CD4-positive, alpha-beta T cell (primary cell): ENCODE results near the gene STX4. TPM values are rescaled to one million over a fixed set of nuclear protein-coding genes. Genes with fewer than 3 reads are reported as not detected.

Experiments
- ATAC-seq: fragments of 200-7000 bp; cut with Tn5 transposase; one replicate; pipeline ENCODE4 v1.10.0; 2022; ENCODE audit warnings: mild to moderate bottlenecking; ENCODE audit not compliant: poor library complexity
- CTCF ChIA-PET: fragments of 350-600 bp; sonication (Branson Sonifier 250); formaldehyde crosslinking; loops from one replicate; lab custom pipeline; 2021; ENCODE audit warnings: antibody characterized with exemption, inconsistent platforms; lab: Charles Lee
- POLR2A ChIA-PET: fragments of 350-600 bp; sonication (Branson Sonifier 250); formaldehyde crosslinking; loops from one replicate; lab custom pipeline; 2021; ENCODE audit warnings: antibody characterized with exemption, inconsistent platforms; lab: Charles Lee
- DNase-seq, 14 experiments: peaks; one replicate each; pipeline ENCODE4 v3.0.0-alpha.2; 2013 to 2020; ENCODE audit warnings: mixed read lengths in 2 of 14
- H3K27ac ChIP-seq, 2 donors: one replicate each; pipeline versions ENCODE4 v1.5.1 to v1.7.0; 2013; ENCODE audit warnings: low read length in 2 of 2, low read depth in 1 of 2, mild to moderate bottlenecking in 1 of 2
- H3K27me3 ChIP-seq, 2 experiments: 1 replicate in 1 of 2; 2 replicates in 1 of 2; pipeline versions ENCODE4 v1.6.1 to v1.7.0; 2013; ENCODE audit warnings: low read length in 2 of 2, control low read depth in 1 of 2, mild to moderate bottlenecking in 1 of 2, moderate library complexity in 1 of 2; ENCODE audit not compliant: insufficient read depth in 2 of 2, control insufficient read depth in 1 of 2
- H3K36me3 ChIP-seq: one replicate; pipeline ENCODE4 v1.6.1; 2013; ENCODE audit warnings: low read length, control low read depth; ENCODE audit not compliant: insufficient read depth
- H3K4me1 ChIP-seq: one replicate; pipeline ENCODE4 v1.6.1; 2013; ENCODE audit warnings: low read length, control low read depth; ENCODE audit not compliant: insufficient read depth
- H3K4me3 ChIP-seq: one replicate; pipeline ENCODE4 v1.5.1; 2013; ENCODE audit warnings: mild to moderate bottlenecking, low read length, moderate library complexity
- H3K9me3 ChIP-seq, 2 experiments: 1 replicate in 1 of 2; 2 replicates in 1 of 2; pipeline versions ENCODE4 v1.6.1 to v1.7.0; 2013; ENCODE audit warnings: low read length in 2 of 2, mild to moderate bottlenecking in 2 of 2, control low read depth in 1 of 2, moderate library complexity in 1 of 2; ENCODE audit not compliant: control insufficient read depth in 1 of 2, insufficient read depth in 1 of 2
- H3K27ac Mint-ChIP-seq: one replicate; pipeline ENCODE4 v1.8.0; 2020; ENCODE audit warnings: mixed read lengths
- H3K27me3 Mint-ChIP-seq: one replicate; pipeline ENCODE4 v1.8.0; 2021; ENCODE audit warnings: mixed read lengths
- H3K36me3 Mint-ChIP-seq: one replicate; pipeline ENCODE4 v1.8.0; 2021; ENCODE audit warnings: low read depth, mixed read lengths
- H3K4me1 Mint-ChIP-seq: one replicate; pipeline ENCODE4 v1.8.0; 2021; ENCODE audit warnings: low read depth, mixed read lengths
- H3K4me3 Mint-ChIP-seq: one replicate; pipeline ENCODE4 v1.8.0; 2020; ENCODE audit warnings: mild to moderate bottlenecking, mixed read lengths
- H3K9me3 Mint-ChIP-seq: one replicate; pipeline ENCODE4 v1.8.0; 2020; ENCODE audit warnings: mixed read lengths
- CTCF ChIP-seq: fragments of 200-600 bp; IDR thresholded peaks from one replicate; pipeline ENCODE4 v1.8.0; 2022; ENCODE audit warnings: antibody characterized with exemption, mild to moderate bottlenecking
- intact Hi-C, 2 experiments: fragments of 100-400 bp; cut with DNase I in 1 of 2; cut with micrococcal nuclease in 1 of 2; formaldehyde crosslinking; loops; one replicate each; pipeline versions ENCODE4 v1.15.1 to v1.9.0; 2023 to 2025; cut with DNase I, micrococcal nuclease
- total RNA-seq, 174 experiments: library from RNA in 2 of 174; stranded (reverse) in 2 of 174; gene quantifications; one replicate each; pipeline ENCODE4 v1.2.3 and lab custom pipeline; 2021 to 2026

The STX4 gene
- total RNA-seq, 2 experiments from 2014 or later: 54.1 to 55.2 TPM

GRCh38 chr16:31004658-31005057 is 28.7 kb upstream of the STX4 start:
- H3K4me3 Mint-ChIP-seq: no peak overlapping the region
- POLR2A ChIA-PET: no interaction called here
- H3K27me3 Mint-ChIP-seq: no peaks in the 10 kb centered on the region
- no peak overlapping the region for H3K27ac Mint-ChIP-seq
- no peak for ATAC-seq
- no peaks in the 10 kb centered on the region for H3K9me3 Mint-ChIP-seq
- Histone ChIP-seq H3K9me3 (no peaks in the 10 kb centered on the region), H3K36me3 (no peaks in the 10 kb centered on the region), H3K4me3 (no peak overlapping the region), H3K27me3 (no peaks in the 10 kb centered on the region), H3K27ac (no peak overlapping the region), H3K4me1 (no peaks in the 10 kb centered on the region)
- DNase-seq: no peak
- H3K4me1 Mint-ChIP-seq: peaks cover 2% of the 10 kb centered on the region
- intact Hi-C loops: no loop called here
- TF ChIP-seq CTCF: no peak
- CTCF ChIA-PET: no interaction called here
- H3K36me3 Mint-ChIP-seq: no peaks in the 10 kb centered on the region

- ATAC-seq (no peak), DNase-seq (no peak)
- Mint-ChIP-seq H3K4me1 (peaks cover 6% of the 10 kb centered on the region), H3K4me3 (no peak overlapping the region), H3K36me3 (no peaks in the 10 kb centered on the region), H3K27me3 (no peaks in the 10 kb centered on the region), H3K9me3 (no peaks in the 10 kb centered on the region), H3K27ac (no peak overlapping the region)
- Histone ChIP-seq H3K9me3 (no peaks in the 10 kb centered on the region), H3K27ac (no peak overlapping the region), H3K4me3 (no peak overlapping the region), H3K27me3 (no peaks in the 10 kb centered on the region), H3K4me1 (peaks cover 2% of the 10 kb centered on the region), H3K36me3 (no peaks in the 10 kb centered on the region)
- intact Hi-C loops: no loop called here
- TF ChIP-seq CTCF: no peak
- ChIA-PET CTCF (no interaction called here), POLR2A (no interaction called here)
Observed at GRCh38 chr16:31005350-31006085, 27.8 kb upstream of the STX4 start.

GRCh38 chr16:31006086-31006385 is 27.3 kb upstream of the STX4 start:
- H3K27ac Mint-ChIP-seq: no peak overlapping the region
- DNase-seq (no peak), ATAC-seq (no peak)
- Histone ChIP-seq H3K9me3 (no peaks in the 10 kb centered on the region), H3K36me3 (no peaks in the 10 kb centered on the region), H3K4me3 (no peak overlapping the region), H3K27ac (no peak overlapping the region), H3K27me3 (peaks cover 0 to 2% of the 10 kb centered on the region in 2 experiments), H3K4me1 (peaks cover 6% of the 10 kb centered on the region)
- no peak for TF ChIP-seq CTCF
- H3K4me3 Mint-ChIP-seq: no peak overlapping the region
- CTCF ChIA-PET: no interaction called here
- H3K27me3 Mint-ChIP-seq: peaks cover 2% of the 10 kb centered on the region
- intact Hi-C loops: no loop called here
- POLR2A ChIA-PET: no interaction called here
- peaks cover 9% of the 10 kb centered on the region for H3K4me1 Mint-ChIP-seq
- no peaks in the 10 kb centered on the region for H3K36me3 Mint-ChIP-seq
- no peaks in the 10 kb centered on the region for H3K9me3 Mint-ChIP-seq
